H7 (cell line): Measurements from ENCODE around the gene KNDC1. TPM values are rescaled to one million over a fixed set of nuclear protein-coding genes. Genes with fewer than 3 reads are reported as not detected.
A peak's percentile ranks its signal among the peaks of the same experiment; 100 is the strongest.

Experiments used
- DNase-seq: peaks from one replicate; pipeline ENCODE4 v3.0.0; 2012
- H3K27me3 ChIP-seq: 2 replicates; pipeline ENCODE4 v1.6.0; 2011; ENCODE audit warnings: mild to moderate bottlenecking, low read length; ENCODE audit not compliant: control insufficient read depth, insufficient read depth
- H3K36me3 ChIP-seq: replicated peaks from 2 replicates; pipeline ENCODE4 v1.5.1; 2011; ENCODE audit warnings: low read length; ENCODE audit not compliant: control insufficient read depth, insufficient read depth
- H3K4me3 ChIP-seq: 2 replicates; pipeline ENCODE4 v1.5.1; 2011; ENCODE audit warnings: low read depth, mild to moderate bottlenecking, control low read depth, low read length, moderate library complexity; ENCODE audit not compliant: insufficient read depth
- total RNA-seq: library from RNA; depleted of rRNA; stranded (reverse); fragments of >200 nt; shearing (Covaris generic); gene quantifications from 2 replicates; pipeline ENCODE4 v1.2.3, GENCODE V29; 2014

The KNDC1 gene
- total RNA-seq, 1 experiment from 2014 or later = 13.7 TPM

- no peak for DNase-seq
- Histone ChIP-seq H3K36me3 (no peaks in the 10 kb centered on the region), H3K4me3 (no peak overlapping the region), H3K27me3 (no peaks in the 10 kb centered on the region)
Observed at GRCh38 chr10:133189726-133190125, 29.7 kb downstream of the KNDC1 start.

- Histone ChIP-seq H3K36me3 (no peaks in the 10 kb centered on the region), H3K4me3 (no peak overlapping the region), H3K27me3 (no peaks in the 10 kb centered on the region)
- no peak for DNase-seq
Observed at GRCh38 chr10:133190225-133190624, 30.2 kb downstream of the KNDC1 start.

GRCh38 chr10:133191651-133192050 is 31.6 kb downstream of the KNDC1 start:
- H3K27me3 ChIP-seq = no peaks in the 10 kb centered on the region
- no peak overlapping the region for H3K4me3 ChIP-seq
- no peaks in the 10 kb centered on the region for H3K36me3 ChIP-seq
- no peak for DNase-seq

- H3K4me3 ChIP-seq = no peak overlapping the region
- no peak for DNase-seq
Observed at GRCh38 chr10:133194151-133194550, 34.1 kb downstream of the KNDC1 start.

GRCh38 chr10:133195096-133195495 is 35.1 kb downstream of the KNDC1 start:
- Histone ChIP-seq H3K27me3 (no peaks in the 10 kb centered on the region), H3K4me3 (no peak overlapping the region), H3K36me3 (no peaks in the 10 kb centered on the region)
- no peak for DNase-seq

More at GRCh38 chr10:133194151-133194550, 34.1 kb downstream of the KNDC1 start:
- Histone ChIP-seq H3K36me3 (no peaks in the 10 kb centered on the region), H3K27me3 (no peaks in the 10 kb centered on the region)

GRCh38 chr10:133195611-133196010 is 35.6 kb downstream of the KNDC1 start:
- DNase-seq = no peak
- Histone ChIP-seq H3K4me3 (no peak overlapping the region), H3K27me3 (no peaks in the 10 kb centered on the region), H3K36me3 (no peaks in the 10 kb centered on the region)

- Histone ChIP-seq H3K4me3 (no peak overlapping the region), H3K36me3 (no peaks in the 10 kb centered on the region), H3K27me3 (no peaks in the 10 kb centered on the region)
- no peak for DNase-seq
Observed at GRCh38 chr10:133196221-133196915, 36.3 kb downstream of the KNDC1 start.

- Histone ChIP-seq H3K36me3 (no peaks in the 10 kb centered on the region), H3K27me3 (no peaks in the 10 kb centered on the region), H3K4me3 (no peak overlapping the region)
- DNase-seq = peak; percentile 84
Observed at GRCh38 chr10:133196936-133197758, 37.1 kb downstream of the KNDC1 start.

- DNase-seq = no peak
- no peaks in the 10 kb centered on the region for H3K36me3 ChIP-seq
- H3K27me3 ChIP-seq = no peaks in the 10 kb centered on the region
- H3K4me3 ChIP-seq = no peak overlapping the region
Observed at GRCh38 chr10:133197786-133198185, 37.8 kb downstream of the KNDC1 start.

- Histone ChIP-seq H3K4me3 (no peak overlapping the region), H3K27me3 (no peaks in the 10 kb centered on the region), H3K36me3 (no peaks in the 10 kb centered on the region)
- DNase-seq = no peak
Observed at GRCh38 chr10:133198206-133198605, 38.2 kb downstream of the KNDC1 start.

- H3K27me3 ChIP-seq = no peaks in the 10 kb centered on the region
- H3K36me3 ChIP-seq = no peaks in the 10 kb centered on the region
- DNase-seq = no peak
- no peak overlapping the region for H3K4me3 ChIP-seq
Observed at GRCh38 chr10:133198621-133199487, 38.8 kb downstream of the KNDC1 start.

GRCh38 chr10:133199488-133199885 is 39.5 kb downstream of the KNDC1 start:
- Histone ChIP-seq H3K36me3 (no peaks in the 10 kb centered on the region), H3K27me3 (no peaks in the 10 kb centered on the region), H3K4me3 (no peak overlapping the region)
- no peak for DNase-seq

GRCh38 chr10:133199992-133200611 is 40.1 kb downstream of the KNDC1 start:
- DNase-seq = no peak
- H3K36me3 ChIP-seq = no peaks in the 10 kb centered on the region
- no peaks in the 10 kb centered on the region for H3K27me3 ChIP-seq
- H3K4me3 ChIP-seq = no peak overlapping the region

- no peak for DNase-seq
- H3K27me3 ChIP-seq = no peaks in the 10 kb centered on the region
- no peak overlapping the region for H3K4me3 ChIP-seq
- no peaks in the 10 kb centered on the region for H3K36me3 ChIP-seq
Observed at GRCh38 chr10:133200621-133201031, 40.6 kb downstream of the KNDC1 start.
